H9 (cell line): ENCODE data around the gene AMMECR1. TPM values are rescaled to one million over a fixed set of nuclear protein-coding genes. Genes with fewer than 3 reads are reported as not detected.
A peak's percentile ranks its signal among the peaks of the same experiment; 100 is the strongest.
"Not testable (repeated sequence)": the region's sequence is repeated elsewhere in the genome, so short reads cannot be mapped to it uniquely, and the experiment has no call there.

Experiments used
- DNase-seq: peaks from one replicate; pipeline ENCODE4 v3.0.0-alpha.2; 2017
- H2AFZ ChIP-seq: one replicate; pipeline ENCODE4 v1.6.1; 2013; ENCODE audit warnings: mild to moderate bottlenecking, low read length, control low read depth, moderate library complexity
- H2AK5ac ChIP-seq: 2 replicates; pipeline ENCODE4 v1.6.1; 2013; ENCODE audit warnings: low read length, control low read depth, mixed read lengths; ENCODE audit not compliant: insufficient read length
- H2BK120ac ChIP-seq: one replicate; pipeline ENCODE4 v1.6.1; 2013; ENCODE audit warnings: low read depth, mild to moderate bottlenecking, low read length, control low read depth, inconsistent platforms; ENCODE audit not compliant: poor library complexity, severe bottlenecking
- H2BK12ac ChIP-seq: 2 replicates; pipeline ENCODE4 v1.6.1; 2013; ENCODE audit warnings: low read length, control low read depth, mixed read lengths, low read depth; ENCODE audit not compliant: insufficient read length
- H2BK15ac ChIP-seq: 2 replicates; pipeline ENCODE4 v1.6.1; 2013; ENCODE audit warnings: low read depth, low read length, control low read depth
- H2BK20ac ChIP-seq: one replicate; pipeline ENCODE4 v1.6.1; 2013; ENCODE audit warnings: low read depth, mild to moderate bottlenecking, low read length, control low read depth, inconsistent platforms; ENCODE audit not compliant: poor library complexity, severe bottlenecking
- H2BK5ac ChIP-seq: 2 replicates; pipeline ENCODE4 v1.6.1; 2013; ENCODE audit warnings: low read length, control low read depth, mixed read lengths; ENCODE audit not compliant: insufficient read length
- H3K14ac ChIP-seq: 2 replicates; pipeline ENCODE4 v1.6.1; 2013; ENCODE audit warnings: low read length, control low read depth; ENCODE audit not compliant: insufficient read depth
- H3K18ac ChIP-seq: 2 replicates; pipeline ENCODE4 v1.6.1; 2013; ENCODE audit warnings: low read depth, mild to moderate bottlenecking, mixed read lengths, low read length, control low read depth; ENCODE audit not compliant: insufficient read length
- H3K23ac ChIP-seq: 2 replicates; pipeline ENCODE4 v1.6.1; 2013; ENCODE audit warnings: low read length, control low read depth, mixed read lengths, low read depth; ENCODE audit not compliant: insufficient read length
- H3K23me2 ChIP-seq: 2 replicates; pipeline ENCODE4 v1.6.1; 2013; ENCODE audit warnings: low read depth, mild to moderate bottlenecking, mixed read lengths, low read length, control low read depth; ENCODE audit not compliant: insufficient read length, poor library complexity, severe bottlenecking
- H3K27ac ChIP-seq: 2 replicates; pipeline ENCODE4 v1.5.1; 2013; ENCODE audit warnings: low read length, control low read depth, mixed read lengths, low read depth; ENCODE audit not compliant: insufficient read length
- H3K27me3 ChIP-seq: 2 replicates; pipeline ENCODE4 v1.6.1; 2013; ENCODE audit warnings: low read length, control low read depth, inconsistent platforms; ENCODE audit not compliant: insufficient read depth
- H3K4ac ChIP-seq: 2 replicates; pipeline ENCODE4 v1.6.1; 2013; ENCODE audit warnings: low read depth, mild to moderate bottlenecking, control low read depth, inconsistent platforms, low read length, moderate library complexity
- H3K4me1 ChIP-seq: 2 replicates; pipeline ENCODE4 v1.6.1; 2013; ENCODE audit warnings: low read length, control low read depth, inconsistent platforms; ENCODE audit not compliant: insufficient read depth
- H3K4me2 ChIP-seq: 2 replicates; pipeline ENCODE4 v1.6.1; 2013; ENCODE audit warnings: low read length, control low read depth, mixed read lengths; ENCODE audit not compliant: insufficient read length, insufficient read depth
- H3K56ac ChIP-seq: 2 replicates; pipeline ENCODE4 v1.6.1; 2013; ENCODE audit warnings: low read depth, mild to moderate bottlenecking, mixed read lengths, low read length, control low read depth; ENCODE audit not compliant: insufficient read length
- H3K79me1 ChIP-seq: 2 replicates; pipeline ENCODE4 v1.6.1; 2013; ENCODE audit warnings: low read depth, mild to moderate bottlenecking, moderate library complexity, low read length, control low read depth, inconsistent platforms; ENCODE audit not compliant: insufficient read depth, poor library complexity, severe bottlenecking
- H3K79me2 ChIP-seq: 2 replicates; pipeline ENCODE4 v1.6.1; 2013; ENCODE audit warnings: low read length, control low read depth, inconsistent platforms; ENCODE audit not compliant: insufficient read depth
- H3K9ac ChIP-seq: 2 replicates; pipeline ENCODE4 v1.6.1; 2013; ENCODE audit warnings: low read length, control low read depth, mixed read lengths; ENCODE audit not compliant: insufficient read length; ENCODE audit errors: extremely low read depth
- H3K9me3 ChIP-seq: one replicate; pipeline ENCODE4 v1.6.1; 2013; ENCODE audit warnings: low read depth, low read length, inconsistent platforms; ENCODE audit not compliant: control insufficient read depth
- H3T11ph ChIP-seq: one replicate; pipeline ENCODE4 v1.6.1; 2013; ENCODE audit warnings: mild to moderate bottlenecking, low read length, control low read depth, inconsistent platforms
- H4K20me1 ChIP-seq: one replicate; pipeline ENCODE4 v1.6.1; 2013; ENCODE audit not compliant: control insufficient read depth, insufficient read length, insufficient read depth
- H4K5ac ChIP-seq: 2 replicates; pipeline ENCODE4 v1.6.1; 2013; ENCODE audit warnings: low read depth, mild to moderate bottlenecking, mixed read lengths, low read length, control low read depth; ENCODE audit not compliant: insufficient read length
- H4K8ac ChIP-seq: replicated peaks from 2 replicates; pipeline ENCODE4 v1.6.1; 2013; ENCODE audit warnings: low read length, control low read depth, mixed read lengths, low read depth; ENCODE audit not compliant: insufficient read length
- H4K91ac ChIP-seq: 2 replicates; pipeline ENCODE4 v1.6.1; 2013; ENCODE audit warnings: low read depth, mild to moderate bottlenecking, moderate library complexity, mixed read lengths, low read length, control low read depth; ENCODE audit not compliant: insufficient read length
- H3K27ac Mint-ChIP-seq, 3 experiments: 2 replicates in 2 of 3; 3 replicates in 1 of 3; pipeline ENCODE4 v1.8.0; 2020 to 2021; ENCODE audit warnings: mixed read lengths in 3 of 3, mild to moderate bottlenecking in 1 of 3, moderate library complexity in 1 of 3
- H3K27me3 Mint-ChIP-seq: 2 replicates; pipeline ENCODE4 v1.8.0; 2021; ENCODE audit warnings: low read depth, mild to moderate bottlenecking, moderate library complexity, mixed read lengths
- H3K36me3 Mint-ChIP-seq, 3 experiments: 2 replicates in 2 of 3; 3 replicates in 1 of 3; pipeline ENCODE4 v1.8.0; 2020 to 2021; ENCODE audit warnings: low read depth in 3 of 3, mixed read lengths in 3 of 3; ENCODE audit not compliant: insufficient read depth in 1 of 3
- H3K4me1 Mint-ChIP-seq, 2 experiments: 2 replicates each; pipeline ENCODE4 v1.8.0; 2020; ENCODE audit warnings: mixed read lengths in 2 of 2
- H3K4me3 Mint-ChIP-seq, 2 experiments: 2 replicates in 1 of 2; 3 replicates in 1 of 2; pipeline ENCODE4 v1.8.0; 2020 to 2021; ENCODE audit warnings: mild to moderate bottlenecking in 2 of 2, mixed read lengths in 2 of 2, moderate library complexity in 1 of 2
- H3K9me3 Mint-ChIP-seq, 2 experiments: 2 replicates in 1 of 2; 3 replicates in 1 of 2; pipeline ENCODE4 v1.8.0; 2020; ENCODE audit warnings: mild to moderate bottlenecking in 2 of 2, mixed read lengths in 2 of 2, moderate library complexity in 1 of 2
- WGBS: extraction: QIAGEN DNeasy Blood & Tissue Kit; methylation state at CpG from one replicate; pipeline ENCODE4 v1.1.7; 2013; ENCODE audit warnings: missing lambda C conversion rate, low lambda C conversion rate, mixed read lengths; ENCODE audit not compliant: insufficient read length; ENCODE audit errors: extremely low coverage; 5-methylcytosine and 5-hydroxymethylcytosine counted together
- total RNA-seq: library from RNA; stranded (reverse); gene quantifications from 2 replicates; pipeline ENCODE4 v1.2.1, GENCODE V29; 2021

AMMECR1 gene
- total RNA-seq, 1 experiment from 2014 or later = 28.5 TPM

- H3K27me3 Mint-ChIP-seq, H2AK5ac ChIP-seq, H3K27me3 ChIP-seq, H3K79me2 ChIP-seq, H2BK12ac ChIP-seq, H3K27ac Mint-ChIP-seq, H2BK120ac ChIP-seq, H4K20me1 ChIP-seq, H3K79me1 ChIP-seq, H2BK20ac ChIP-seq, H3T11ph ChIP-seq, DNase-seq, H2BK5ac ChIP-seq, H3K4me2 ChIP-seq, H4K8ac ChIP-seq, H3K4me3 Mint-ChIP-seq, H3K4me1 ChIP-seq, H3K9ac ChIP-seq, H4K91ac ChIP-seq, H3K18ac ChIP-seq, H3K4ac ChIP-seq, H3K27ac ChIP-seq, H3K23ac ChIP-seq, H3K23me2 ChIP-seq, H2AFZ ChIP-seq, H2BK15ac ChIP-seq, H3K14ac ChIP-seq, H3K56ac ChIP-seq, H3K9me3 ChIP-seq, H4K5ac ChIP-seq: not testable (repeated sequence)
- Mint-ChIP-seq H3K9me3 (peaks cover 25 to 41% of the 10 kb centered on the region in 2 experiments; a peak in 4 of 5 replicates), H3K4me1 (peaks cover 24 to 28% of the 10 kb centered on the region in 2 experiments), H3K36me3 (peaks cover 30 to 53% (median 34%) of the 10 kb centered on the region in 3 experiments)
- no CpG with 5 or more reads among the region's 3 CpGs for WGBS
Measured at GRCh38 chrX:110231485-110231884, 86.4 kb downstream of the AMMECR1 start.

- WGBS = no CpG with 5 or more reads among the region's 21 CpGs
- H3K9me3 Mint-ChIP-seq = peaks cover 21 to 26% of the 10 kb centered on the region in 2 experiments; a peak in 4 of 5 replicates
- peak overlapping the region; percentile 33 for H3K27ac ChIP-seq
Measured at GRCh38 chrX:110229497-110230111, 88.3 kb downstream of the AMMECR1 start.

More at GRCh38 chrX:110229497-110230111, 88.3 kb downstream of the AMMECR1 start:
- not testable (repeated sequence) for H3T11ph ChIP-seq, H2BK15ac ChIP-seq, H3K79me2 ChIP-seq, H3K23ac ChIP-seq, H3K9me3 ChIP-seq, H3K4ac ChIP-seq, H3K4me1 ChIP-seq, H2BK120ac ChIP-seq, H3K23me2 ChIP-seq, H4K20me1 ChIP-seq, H3K79me1 ChIP-seq, H3K27me3 ChIP-seq, H2BK20ac ChIP-seq, H4K8ac ChIP-seq, H3K27me3 Mint-ChIP-seq, H2AK5ac ChIP-seq, H2AFZ ChIP-seq, H4K91ac ChIP-seq
- Histone ChIP-seq H3K56ac (peak overlapping the region; percentile 31), H3K4me2 (peak overlapping the region; percentile 72), H3K18ac (peak overlapping the region; percentile 97), H2BK5ac (peak overlapping the region; percentile 85), H3K14ac (peak overlapping the region; percentile 99), H3K9ac (peak overlapping the region; percentile 91), H2BK12ac (peak overlapping the region; percentile 91), H4K5ac (peak overlapping the region; percentile 93)
- H3K27ac Mint-ChIP-seq = peak overlapping the region; percentile 97 to 99 (median 99); a peak in 6 of 7 replicates
- DNase-seq = peak; percentile 75
- peaks cover 25 to 41% (median 29%) of the 10 kb centered on the region in 3 experiments for H3K36me3 Mint-ChIP-seq
- H3K4me1 Mint-ChIP-seq = peaks cover 24 to 28% of the 10 kb centered on the region in 2 experiments
- H3K4me3 Mint-ChIP-seq = peak overlapping the region; percentile 81 to 82
